Astrocyte of the spinal cord (primary cell): Measurements from ENCODE around the gene STX17.

Source experiments
- DNase-seq: peaks from one replicate; pipeline ENCODE4 v3.0.0; 2011; ENCODE audit warnings: low read depth, low spot score
- H3K4me3 ChIP-seq: 2 replicates; pipeline ENCODE4 v1.5.1; 2011; ENCODE audit warnings: low read depth, mild to moderate bottlenecking, low read length, moderate library complexity
- CTCF ChIP-seq: IDR thresholded peaks from 2 replicates; pipeline ENCODE4 v1.5.1; 2012; ENCODE audit warnings: low read depth, mild to moderate bottlenecking, low read length, inconsistent platforms
- in situ Hi-C: cut with HindIII; loops from 2 replicates; pipeline ENCODE4 v1.10.0; 2017; ENCODE audit warnings: low sequenced_read_pairs

The STX17 gene

GRCh38 chr9:100019541-100019940, 113.1 kb downstream of the STX17 start:
- no peak overlapping the region for H3K4me3 ChIP-seq
- no peak for TF ChIP-seq CTCF
- in situ Hi-C loops = no loop called here
- DNase-seq = no peak
